ENCODE results near the gene PILRA. TPM values are rescaled to one million over a fixed set of nuclear protein-coding genes. Genes with fewer than 3 reads are reported as not detected.

Gene PILRA
- total RNA-seq, 1 experiment from 2014 or later, result 0.65 TPM

- intact Hi-C loops (cut with micrococcal nuclease), result loop anchor here (1.0 kb wide), 1 partner anchor 275 kb away; no protein-coding TSS in a partner anchor
- ChIA-PET POLR2A (interaction anchor here (0.8 to 1.9 kb wide), 8 partner anchors 8 to 72 kb away, joined by 3 to 6 read pairs (median 4); partner anchors contain the start of gene ZCWPW1), CTCF (interaction anchor here (0.6 to 3.0 kb wide), 15 partner anchors 9 to 846 kb away, joined by 3 to 16 read pairs (median 3); no protein-coding TSS in a partner anchor)
- H3K27me3 Mint-ChIP-seq (ENCODE audit: insufficient read depth, unreplicated experiment), result peaks cover 9% of the 10 kb centered on the region
- no peak overlapping the region for H3K4me3 Mint-ChIP-seq (ENCODE audit: unreplicated experiment)
- H3K9me3 Mint-ChIP-seq (ENCODE audit: unreplicated experiment), result no peaks in the 10 kb centered on the region
- H3K4me1 Mint-ChIP-seq (ENCODE audit: insufficient read depth, unreplicated experiment), result no peaks in the 10 kb centered on the region
- H3K27ac Mint-ChIP-seq (ENCODE audit: low read depth, unreplicated experiment), result no peak overlapping the region
- no peaks in the 10 kb centered on the region for H3K36me3 Mint-ChIP-seq (ENCODE audit: insufficient read depth, unreplicated experiment)
- peak; percentile 62 for TF ChIP-seq CTCF (IDR thresholded peaks at IDR 0.05; ENCODE audit: unreplicated experiment)
- peak; percentile 82 for DNase-seq (ENCODE audit: unreplicated experiment)
- no TSS peak for BruUV-seq (replicated peaks)
Measured at GRCh38 chr7:100407285-100408180, 34.2 kb downstream of the PILRA start.

GRCh38 chr7:100411101-100411500 is 37.8 kb downstream of the PILRA start:
- no peak for DNase-seq (ENCODE audit: unreplicated experiment)
- H3K27ac Mint-ChIP-seq (ENCODE audit: low read depth, unreplicated experiment), result no peak overlapping the region
- H3K9me3 Mint-ChIP-seq (ENCODE audit: unreplicated experiment), result no peaks in the 10 kb centered on the region
- no peaks in the 10 kb centered on the region for H3K36me3 Mint-ChIP-seq (ENCODE audit: insufficient read depth, unreplicated experiment)
- H3K27me3 Mint-ChIP-seq (ENCODE audit: insufficient read depth, unreplicated experiment), result no peaks in the 10 kb centered on the region
- ChIA-PET CTCF (no interaction called here), POLR2A (no interaction called here)
- no peak for TF ChIP-seq CTCF (IDR thresholded peaks at IDR 0.05; ENCODE audit: unreplicated experiment)
- no peaks in the 10 kb centered on the region for H3K4me1 Mint-ChIP-seq (ENCODE audit: insufficient read depth, unreplicated experiment)
- intact Hi-C loops (cut with micrococcal nuclease), result no loop called here
- no TSS peak for BruUV-seq (replicated peaks)
- H3K4me3 Mint-ChIP-seq (ENCODE audit: unreplicated experiment), result no peak overlapping the region

DNA sequence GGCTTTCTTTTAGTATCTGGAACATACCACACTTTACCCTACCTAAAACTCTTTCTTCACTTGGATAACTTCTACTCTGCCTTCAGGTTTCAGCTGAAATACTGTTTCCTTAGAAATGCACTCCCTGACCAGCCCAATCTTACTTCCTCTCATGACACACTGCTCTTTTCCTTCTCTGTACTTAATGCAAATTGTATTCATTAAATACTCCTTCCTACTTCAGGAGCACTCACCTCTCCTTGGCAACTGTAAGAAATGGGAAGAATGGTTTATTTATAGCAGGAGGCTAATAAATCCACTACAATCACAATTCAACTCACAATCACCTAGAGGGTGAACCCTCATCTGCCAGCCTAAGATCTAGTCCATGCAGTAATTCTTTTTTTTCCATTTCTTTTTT is 40.1 kb downstream of the PILRA start:
- no TSS peak for BruUV-seq (replicated peaks)
- ChIA-PET POLR2A (interaction anchor here (2.3 kb wide), 1 partner anchor 16 kb away, joined by 11 read pairs; the partner anchor contains the start of genes MEPCE and ZCWPW1), CTCF (no interaction called here)
- Mint-ChIP-seq H3K9me3 (ENCODE audit: unreplicated experiment) (no peaks in the 10 kb centered on the region), H3K27me3 (ENCODE audit: insufficient read depth, unreplicated experiment) (no peaks in the 10 kb centered on the region), H3K4me1 (ENCODE audit: insufficient read depth, unreplicated experiment) (no peaks in the 10 kb centered on the region), H3K4me3 (ENCODE audit: unreplicated experiment) (no peak overlapping the region), H3K36me3 (ENCODE audit: insufficient read depth, unreplicated experiment) (no peaks in the 10 kb centered on the region), H3K27ac (ENCODE audit: low read depth, unreplicated experiment) (no peak overlapping the region)
- intact Hi-C loops (cut with micrococcal nuclease), result no loop called here
- no peak for DNase-seq (ENCODE audit: unreplicated experiment)
- no peak for TF ChIP-seq CTCF (IDR thresholded peaks at IDR 0.05; ENCODE audit: unreplicated experiment)

GRCh38 chr7:100413889-100414288 is 40.6 kb downstream of the PILRA start:
- Mint-ChIP-seq H3K36me3 (ENCODE audit: insufficient read depth, unreplicated experiment) (no peaks in the 10 kb centered on the region), H3K4me1 (ENCODE audit: insufficient read depth, unreplicated experiment) (no peaks in the 10 kb centered on the region), H3K9me3 (ENCODE audit: unreplicated experiment) (no peaks in the 10 kb centered on the region), H3K27me3 (ENCODE audit: insufficient read depth, unreplicated experiment) (no peaks in the 10 kb centered on the region), H3K4me3 (ENCODE audit: unreplicated experiment) (no peak overlapping the region), H3K27ac (ENCODE audit: low read depth, unreplicated experiment) (no peak overlapping the region)
- BruUV-seq (replicated peaks), result no TSS peak
- ChIA-PET POLR2A (interaction anchor here (2.3 kb wide), 1 partner anchor 15 kb away, joined by 11 read pairs; the partner anchor contains the start of genes MEPCE and ZCWPW1), CTCF (no interaction called here)
- DNase-seq (ENCODE audit: unreplicated experiment), result no peak
- TF ChIP-seq CTCF (IDR thresholded peaks at IDR 0.05; ENCODE audit: unreplicated experiment), result no peak
- intact Hi-C loops (cut with micrococcal nuclease), result no loop called here

Measured in MCF 10A (cell line).